H1 (cell line): ENCODE measurements around the gene MPPED2. TPM values are rescaled to one million over a fixed set of nuclear protein-coding genes. Genes with fewer than 3 reads are reported as not detected.

Experiments used
- CTCF ChIA-PET: fragments of 300-600 bp; sonication (Branson Sonifier 250); formaldehyde crosslinking; loops from one replicate; lab custom pipeline; 2021; ENCODE audit not compliant: partially characterized antibody; lab: Charles Lee
- POLR2A ChIA-PET: fragments of 300-600 bp; sonication (Branson Sonifier 250); formaldehyde crosslinking; loops from one replicate; lab custom pipeline; 2021; ENCODE audit warnings: inconsistent platforms; ENCODE audit not compliant: partially characterized antibody; lab: Charles Lee
- DNase-seq, 2 experiments: peaks; one replicate each; pipeline versions ENCODE4 v3.0.0 to v3.0.0-alpha.2; 2010 to 2022; ENCODE audit warnings: low spot score in 2 of 2, low read depth in 1 of 2, mixed read lengths in 1 of 2
- FAIRE-seq: peaks from 2 replicates; lab custom pipeline; 2011; peaks lifted over from hg19 to GRCh38; lab: Jason Lieb, UNC
- H2AFZ ChIP-seq: 2 replicates; pipeline ENCODE4 v1.8.1; 2012; ENCODE audit warnings: low read length, inconsistent platforms
- H2AK5ac ChIP-seq: 2 replicates; pipeline ENCODE4 v1.6.1; 2013; ENCODE audit warnings: low read depth, low read length
- H2BK120ac ChIP-seq: replicated peaks from 2 replicates; pipeline ENCODE3; 2013; ENCODE audit warnings: low read depth, low read length, inconsistent platforms
- H2BK12ac ChIP-seq: 2 replicates; pipeline ENCODE4 v1.6.1; 2013; ENCODE audit warnings: low read depth, low read length
- H2BK15ac ChIP-seq: 2 replicates; pipeline ENCODE4 v1.6.1; 2013; ENCODE audit warnings: low read length
- H2BK20ac ChIP-seq: 2 replicates; pipeline ENCODE4 v1.6.1; 2013; ENCODE audit warnings: low read length
- H2BK5ac ChIP-seq: 2 replicates; pipeline ENCODE4 v1.6.1; 2013; ENCODE audit warnings: low read depth, low read length
- H3K14ac ChIP-seq: 2 replicates; pipeline ENCODE4 v1.6.1; 2013; ENCODE audit warnings: inconsistent platforms; ENCODE audit not compliant: insufficient read length
- H3K18ac ChIP-seq: 2 replicates; pipeline ENCODE4 v1.6.1; 2013; ENCODE audit warnings: low read length; ENCODE audit errors: extremely low read depth
- H3K23ac ChIP-seq: 2 replicates; pipeline ENCODE4 v1.6.1; 2013; ENCODE audit warnings: inconsistent platforms; ENCODE audit not compliant: insufficient read length
- H3K23me2 ChIP-seq: 2 replicates; pipeline ENCODE4 v1.6.1; 2013; ENCODE audit warnings: low read depth, low read length
- H3K27ac ChIP-seq: 2 replicates; pipeline ENCODE4 v1.6.1; 2011; ENCODE audit warnings: low read depth, low read length, inconsistent platforms
- H3K27me3 ChIP-seq, 4 experiments: replicated peaks in 1 of 4; 1 replicate in 1 of 4; 2 replicates in 3 of 4; pipeline versions ENCODE4 v1.6.1 to v1.8.1; 2011 to 2013; ENCODE audit warnings: low read length in 3 of 4, mild to moderate bottlenecking in 3 of 4, inconsistent platforms in 2 of 4, mixed read lengths in 2 of 4, moderate library complexity in 1 of 4; ENCODE audit not compliant: control insufficient read depth in 3 of 4, insufficient read depth in 3 of 4; ENCODE audit errors: extremely low read depth in 1 of 4
- H3K36me3 ChIP-seq, 4 experiments: 2 replicates each; pipeline versions ENCODE4 v1.6.1 to v1.8.1; 2011 to 2013; ENCODE audit warnings: mild to moderate bottlenecking in 4 of 4, low read length in 3 of 4, moderate library complexity in 2 of 4, control low read depth in 1 of 4, inconsistent platforms in 1 of 4; ENCODE audit not compliant: insufficient read depth in 4 of 4, control insufficient read depth in 2 of 4
- H3K4ac ChIP-seq: replicated peaks from 2 replicates; pipeline ENCODE3; 2013; ENCODE audit warnings: low read length, low read depth, mixed read lengths, inconsistent platforms; ENCODE audit not compliant: insufficient read length
- H3K4me1 ChIP-seq, 4 experiments: replicated peaks in 1 of 4; 1 replicate in 1 of 4; 2 replicates in 3 of 4; pipeline versions ENCODE4 v1.6.1 to v1.8.1; 2011 to 2013; ENCODE audit warnings: low read length in 3 of 4, inconsistent platforms in 2 of 4, mixed read lengths in 1 of 4; ENCODE audit not compliant: insufficient read depth in 4 of 4, control insufficient read depth in 3 of 4
- H3K4me2 ChIP-seq, 2 experiments: 2 replicates each; pipeline versions ENCODE4 v1.6.1 to v1.8.1; 2011 to 2013; ENCODE audit warnings: low read depth in 2 of 2, low read length in 2 of 2, control low read depth in 1 of 2, inconsistent platforms in 1 of 2, mild to moderate bottlenecking in 1 of 2; ENCODE audit not compliant: insufficient read depth in 1 of 2
- H3K4me3 ChIP-seq, 4 experiments: fragments of 200-600, 300-600 bp in 1 of 4; sonication (generic), shearing (Covaris generic), sonication (Bioruptor Twin) in 1 of 4; 2 replicates each; pipeline versions ENCODE4 v1.5.1 to v1.8.1; 2011 to 2016; ENCODE audit warnings: low read length in 4 of 4, low read depth in 3 of 4, control low read depth in 2 of 4, inconsistent platforms in 2 of 4, mild to moderate bottlenecking in 2 of 4, mixed read lengths in 1 of 4, moderate library complexity in 1 of 4; ENCODE audit not compliant: insufficient read depth in 2 of 4; ENCODE audit errors: extremely low read depth in 1 of 4
- H3K56ac ChIP-seq: replicated peaks from 2 replicates; pipeline ENCODE3; 2013; ENCODE audit warnings: low read depth, mild to moderate bottlenecking, mixed read lengths, low read length, inconsistent platforms; ENCODE audit not compliant: insufficient read length
- H3K79me1 ChIP-seq: 2 replicates; pipeline ENCODE4 v1.6.1; 2013; ENCODE audit warnings: low read depth, low read length, control low read depth
- H3K79me2 ChIP-seq, 2 experiments: 2 replicates each; pipeline versions ENCODE4 v1.6.1 to v1.8.1; 2012 to 2013; ENCODE audit warnings: low read length in 2 of 2, mild to moderate bottlenecking in 2 of 2, inconsistent platforms in 1 of 2; ENCODE audit not compliant: insufficient read depth in 2 of 2, control insufficient read depth in 1 of 2
- H3K9ac ChIP-seq, 4 experiments: replicated peaks in 1 of 4; 1 replicate in 1 of 4; 2 replicates in 3 of 4; pipeline versions ENCODE4 v1.6.1 to v1.8.1; 2011 to 2013; ENCODE audit warnings: low read depth in 3 of 4, low read length in 3 of 4, control low read depth in 2 of 4, mild to moderate bottlenecking in 2 of 4, moderate library complexity in 2 of 4, inconsistent platforms in 1 of 4; ENCODE audit errors: extremely low read depth in 1 of 4
- H3K9me3 ChIP-seq, 2 experiments: 2 replicates each; pipeline versions ENCODE4 v1.6.1 to v1.8.1; 2012 to 2013; ENCODE audit warnings: mild to moderate bottlenecking in 2 of 2, moderate library complexity in 2 of 2, control low read depth in 1 of 2, inconsistent platforms in 1 of 2, low read depth in 1 of 2, low read length in 1 of 2, mixed read lengths in 1 of 2; ENCODE audit not compliant: insufficient read depth in 2 of 2
- H4K20me1 ChIP-seq, 2 experiments: replicated peaks in 1 of 2; 2 replicates each; pipeline versions ENCODE3 to v1.8.1; 2011 to 2013; ENCODE audit warnings: inconsistent platforms in 2 of 2, low read length in 2 of 2, mild to moderate bottlenecking in 1 of 2; ENCODE audit not compliant: insufficient read depth in 2 of 2, control insufficient read depth in 1 of 2
- H4K5ac ChIP-seq: 2 replicates; pipeline ENCODE4 v1.6.1; 2013; ENCODE audit warnings: low read length, low read depth, mixed read lengths, inconsistent platforms; ENCODE audit not compliant: insufficient read length
- H4K8ac ChIP-seq: 2 replicates; pipeline ENCODE4 v1.8.0; 2013; ENCODE audit warnings: mild to moderate bottlenecking, moderate library complexity, low read length, inconsistent platforms; ENCODE audit not compliant: insufficient read depth; ENCODE audit errors: extremely low read depth
- H4K91ac ChIP-seq: replicated peaks from 2 replicates; pipeline ENCODE3; 2013; ENCODE audit warnings: low read length, mixed read lengths, inconsistent platforms; ENCODE audit not compliant: insufficient read length
- ASH2L ChIP-seq: fragments of 200-600, 300-600 bp; sonication (generic); IDR thresholded peaks from one replicate; pipeline ENCODE4 v1.7.1; 2017; ENCODE audit warnings: low read length
- CEBPB ChIP-seq: IDR thresholded peaks from 2 replicates; pipeline ENCODE4 v1.6.1; 2012; ENCODE audit warnings: low read depth, low read length
- FOSL1 ChIP-seq: IDR thresholded peaks from 2 replicates; pipeline ENCODE4 v1.6.1; 2011; ENCODE audit warnings: mild to moderate bottlenecking, low read depth, low read length, moderate library complexity; ENCODE audit not compliant: insufficient read depth
- KDM1A ChIP-seq: fragments of 200-600, 300-600 bp; sonication (generic); IDR thresholded peaks from 2 replicates; pipeline ENCODE4 v1.7.1; 2016; ENCODE audit warnings: mild to moderate bottlenecking, low read length, borderline replicate concordance
- KDM5A ChIP-seq: fragments of 200-600 bp; IDR thresholded peaks from 2 replicates; pipeline ENCODE4 v1.7.1; 2012; ENCODE audit warnings: mild to moderate bottlenecking, low read length, inconsistent platforms, mixed read lengths
- PHF8 ChIP-seq: fragments of 200-600 bp; sonication (generic); conservative IDR thresholded peaks from 2 replicates; pipeline ENCODE4 v1.7.1; 2012; ENCODE audit warnings: low read depth, mild to moderate bottlenecking, inconsistent platforms, low read length, moderate library complexity
- POU5F1 ChIP-seq: IDR thresholded peaks from 2 replicates; pipeline ENCODE4 v1.6.1; 2011; ENCODE audit warnings: low read depth, mild to moderate bottlenecking, low read length, moderate library complexity
- RNF2 ChIP-seq: fragments of 200-900, 300-1000 bp; sonication (generic); IDR thresholded peaks from 2 replicates; pipeline ENCODE4 v1.7.1; 2016; ENCODE audit warnings: borderline replicate concordance, low read depth, mild to moderate bottlenecking, antibody characterized with exemption, low read length; ENCODE audit not compliant: poor library complexity, severe bottlenecking; ENCODE audit errors: missing control alignments
- WGBS, 2 experiments: shearing (Covaris generic) in 1 of 2; methylation state at CpG; one replicate each; pipeline versions ENCODE4 v1.1.6 to v1.1.7; 2013 to 2015; ENCODE audit warnings: low lambda C conversion rate in 2 of 2, mixed read lengths in 2 of 2, inconsistent platforms in 1 of 2, low coverage in 1 of 2, missing lambda C conversion rate in 1 of 2; ENCODE audit not compliant: insufficient replicate concordance in 2 of 2, insufficient coverage in 1 of 2, insufficient read length in 1 of 2; ENCODE audit errors: extremely low coverage in 1 of 2, missing lambda C conversion rate in 1 of 2; 5-methylcytosine and 5-hydroxymethylcytosine counted together
- polyA plus RNA-seq, 7 experiments: library from polyadenylated mRNA; depleted of rRNA in 3 of 7; stranded (reverse) in 5 of 7; unstranded in 2 of 7; fragments of >200 nt in 5 of 7; fragments of 200-250 nt in 2 of 7; gene quantifications; 1 replicate in 5 of 7; 2 replicates in 1 of 7; 4 replicates in 1 of 7; pipeline versions ENCODE4 v1.2.1 to v1.2.3, GENCODE V29; 2011 to 2013; ENCODE audit warnings: missing spikeins in 2 of 7, mixed read lengths in 2 of 7
- total RNA-seq: library from RNA; stranded (reverse); fragmentation: NEBNext Ultra II Directional; extraction: Animal tissue kit (Norgen Biotek cat#: 25700); gene quantifications from 2 replicates; pipeline ENCODE4 v1.2.1, GENCODE V29; 2021
- TF ChIP-seq, protein P1 (sequence below): IDR thresholded peaks from 2 replicates; pipeline ENCODE4 v1.6.1; 2012; ENCODE audit warnings: low read length, inconsistent platforms

MPPED2 gene
- total and polyA plus RNA-seq, 2 of the 8 experiments (the other 6 are each of a cell fraction or from before 2014, with no cell fraction given), result 1.3 to 3.5 TPM

DNA sequence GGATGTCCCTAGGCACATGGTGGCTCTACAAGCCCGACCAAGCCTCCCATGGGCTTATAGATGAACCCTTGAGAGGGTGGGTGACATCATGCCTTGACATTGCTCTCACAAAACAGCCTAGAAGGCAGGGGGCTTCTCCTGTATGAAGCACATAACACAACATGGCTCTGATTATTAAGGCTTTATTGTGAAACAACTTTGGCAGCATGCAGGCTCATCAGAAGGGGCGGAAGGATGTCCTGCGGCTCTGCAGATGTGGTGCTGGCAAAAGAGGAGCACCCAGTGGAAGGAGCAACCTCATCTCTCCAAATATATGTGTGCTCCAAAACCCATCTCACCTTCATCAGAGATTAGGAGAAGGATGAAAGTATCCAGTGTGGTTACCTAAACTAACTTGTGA is 100.4 kb downstream of the MPPED2 start:
- Histone ChIP-seq H3K56ac (no peak overlapping the region), H2BK20ac (no peak overlapping the region), H3K27ac (no peak overlapping the region), H2BK5ac (no peak overlapping the region), H3K79me2 (no peaks in the 10 kb centered on the region), H2BK15ac (no peak overlapping the region), H2BK120ac (no peak overlapping the region), H3K27me3 (no peaks in the 10 kb centered on the region), H4K8ac (no peak overlapping the region), H2AK5ac (no peak overlapping the region), H3K36me3 (no peaks in the 10 kb centered on the region), H3K14ac (no peak overlapping the region), H4K20me1 (no peaks in the 10 kb centered on the region), H3K18ac (no peak overlapping the region), H3K4ac (no peak overlapping the region), H3K23ac (no peak overlapping the region), H4K5ac (no peak overlapping the region), H3K79me1 (no peaks in the 10 kb centered on the region), H2AFZ (no peak overlapping the region), H2BK12ac (no peak overlapping the region), H3K9me3 (no peaks in the 10 kb centered on the region), H3K4me2 (no peak overlapping the region), H3K23me2 (no peaks in the 10 kb centered on the region), H3K9ac (no peak overlapping the region), H4K91ac (no peak overlapping the region), H3K4me1 (peaks cover 4 to 7% (median 6%) of the 10 kb centered on the region in 4 experiments; a peak in 5 of 7 replicates), H3K4me3 (no peak overlapping the region)
- no peak for FAIRE-seq
- TF ChIP-seq FOSL1 (no peak), RNF2 (no peak), CEBPB (no peak), KDM1A (no peak), PHF8 (no peak), KDM5A (no peak), POU5F1 (no peak), ASH2L (no peak)
- TF ChIP-seq, protein P1, sequence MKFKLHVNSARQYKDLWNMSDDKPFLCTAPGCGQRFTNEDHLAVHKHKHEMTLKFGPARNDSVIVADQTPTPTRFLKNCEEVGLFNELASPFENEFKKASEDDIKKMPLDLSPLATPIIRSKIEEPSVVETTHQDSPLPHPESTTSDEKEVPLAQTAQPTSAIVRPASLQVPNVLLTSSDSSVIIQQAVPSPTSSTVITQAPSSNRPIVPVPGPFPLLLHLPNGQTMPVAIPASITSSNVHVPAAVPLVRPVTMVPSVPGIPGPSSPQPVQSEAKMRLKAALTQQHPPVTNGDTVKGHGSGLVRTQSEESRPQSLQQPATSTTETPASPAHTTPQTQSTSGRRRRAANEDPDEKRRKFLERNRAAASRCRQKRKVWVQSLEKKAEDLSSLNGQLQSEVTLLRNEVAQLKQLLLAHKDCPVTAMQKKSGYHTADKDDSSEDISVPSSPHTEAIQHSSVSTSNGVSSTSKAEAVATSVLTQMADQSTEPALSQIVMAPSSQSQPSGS, result no peak
- ChIA-PET POLR2A (no interaction called here), CTCF (no interaction called here)
- DNase-seq, result no peak
- WGBS, 2 experiments, result 91% methylated on average over 3 of the region's 3 CpGs; no CpG with 5 or more reads in 1 of the 2 experiments
